Embryonic facial prominence (tissue), 1 donor: ENCODE results near the gene FER.

ENCODE experiments used
- DNase-seq: peaks from one replicate; pipeline ENCODE4 v3.0.0-alpha.2; 2016; ENCODE audit errors: extremely low spot score

FER gene

GRCh38 chr5:109177782-109178181 lies 430.1 kb downstream of the FER start:
- DNase-seq, result no peak

- no peak for DNase-seq
These were observed 433.0 kb downstream of the FER start for GRCh38 chr5:109180668-109181067.

GRCh38 chr5:109186759-109187158 lies 439.1 kb downstream of the FER start:
- DNase-seq, result no peak

- no peak for DNase-seq
These were observed 443.5 kb downstream of the FER start for GRCh38 chr5:109191153-109191558.

DNA sequence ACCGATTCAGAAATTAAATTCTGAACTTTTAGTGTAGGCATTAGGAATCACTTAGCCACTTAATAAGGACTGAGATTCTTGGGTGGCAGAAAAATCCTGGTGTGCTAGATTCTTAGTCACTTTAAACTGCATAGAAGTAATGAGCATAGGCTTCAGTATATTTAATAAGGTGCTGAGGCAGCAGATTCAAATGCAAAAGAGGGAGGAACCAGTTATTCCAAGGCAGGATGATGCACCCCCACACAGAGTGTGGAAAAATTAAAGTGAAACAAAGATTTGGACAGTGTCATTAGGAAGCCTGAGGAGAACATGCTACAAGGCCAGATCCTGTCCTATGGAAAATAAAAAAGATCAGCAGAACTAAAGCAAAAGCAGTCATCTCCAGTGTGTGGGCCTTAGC lies 444.3 kb downstream of the FER start:
- no peak for DNase-seq

- no peak for DNase-seq
These were observed 445.0 kb downstream of the FER start for GRCh38 chr5:109192555-109193281.

- no peak for DNase-seq
These were observed 448.0 kb downstream of the FER start for GRCh38 chr5:109195667-109196066.

GRCh38 chr5:109196087-109196822 lies 448.6 kb downstream of the FER start:
- DNase-seq, result no peak

DNA sequence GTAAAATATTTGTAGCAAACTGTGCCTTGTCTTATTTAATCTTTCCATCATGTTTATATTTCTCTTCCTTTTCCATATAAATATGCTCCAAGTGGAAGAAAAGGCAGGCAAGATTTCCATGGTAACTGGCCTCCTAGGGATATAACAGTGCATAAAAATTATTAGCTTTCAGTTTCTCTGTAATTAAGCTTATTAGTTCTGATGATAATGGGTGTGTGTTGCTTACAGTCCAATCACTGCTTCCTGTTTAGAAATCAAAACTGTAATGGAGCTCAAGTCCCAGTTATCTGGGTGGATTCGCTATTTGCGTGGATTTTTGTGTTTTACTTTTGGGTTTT lies 449.1 kb downstream of the FER start:
- DNase-seq, result no peak

GRCh38 chr5:109199289-109199688 lies 451.6 kb downstream of the FER start:
- no peak for DNase-seq

- no peak for DNase-seq
These were observed 452.3 kb downstream of the FER start for GRCh38 chr5:109199799-109200620.

- DNase-seq, result no peak
These were observed 467.3 kb downstream of the FER start for GRCh38 chr5:109215040-109215439.

GRCh38 chr5:109218818-109219217 lies 471.1 kb downstream of the FER start:
- DNase-seq, result no peak

DNA sequence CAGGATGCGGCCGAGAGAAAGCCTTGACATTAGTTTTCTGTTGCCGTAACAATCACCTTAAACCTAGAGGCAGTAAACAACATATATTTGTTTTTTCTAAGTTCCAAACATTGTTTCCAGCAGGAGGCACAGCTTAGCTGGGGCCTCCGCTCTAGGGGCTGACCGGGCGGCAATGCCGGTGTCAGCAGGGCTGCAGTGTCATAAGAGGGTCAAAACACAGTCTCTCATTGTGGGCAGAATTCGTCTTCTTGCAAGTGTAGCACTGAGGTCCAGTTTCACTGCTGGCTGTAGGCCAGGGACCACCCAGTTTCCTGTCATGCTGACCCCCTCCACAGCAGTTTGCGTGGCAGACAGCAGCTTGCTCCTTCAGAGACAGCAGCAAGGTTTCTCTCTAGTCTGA lies 475.8 kb downstream of the FER start:
- DNase-seq, result no peak

DNA sequence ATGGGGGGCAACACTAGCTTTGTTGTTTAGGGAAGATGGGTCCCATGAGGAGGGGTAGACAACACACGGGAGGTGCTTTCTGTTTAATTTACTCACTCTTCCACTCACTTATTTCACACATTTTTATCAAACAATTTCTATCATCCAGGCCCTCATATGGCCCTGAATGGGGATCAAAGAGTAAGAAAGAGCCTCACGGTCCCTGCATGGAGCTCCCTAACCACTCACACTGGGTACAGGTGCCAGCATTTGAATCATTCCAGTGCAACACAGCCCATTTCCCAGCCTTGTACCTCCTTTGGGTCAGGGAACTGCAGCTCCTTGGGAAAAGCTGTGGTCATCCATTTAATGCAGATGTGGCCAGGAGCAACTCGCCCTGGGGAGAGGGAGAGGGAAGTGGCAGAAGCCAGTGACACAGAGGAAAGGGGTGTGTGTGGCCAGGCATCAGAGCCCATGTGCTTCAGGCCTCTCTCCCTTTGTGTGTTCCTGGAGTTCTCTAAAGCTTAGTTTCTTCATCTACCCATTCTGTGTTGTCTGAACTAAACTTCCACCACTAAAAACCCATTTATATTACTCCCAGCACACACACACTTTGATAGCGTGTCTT lies 476.7 kb downstream of the FER start:
- no peak for DNase-seq

- no peak for DNase-seq
These were observed 478.3 kb downstream of the FER start for GRCh38 chr5:109225716-109226625.

DNA sequence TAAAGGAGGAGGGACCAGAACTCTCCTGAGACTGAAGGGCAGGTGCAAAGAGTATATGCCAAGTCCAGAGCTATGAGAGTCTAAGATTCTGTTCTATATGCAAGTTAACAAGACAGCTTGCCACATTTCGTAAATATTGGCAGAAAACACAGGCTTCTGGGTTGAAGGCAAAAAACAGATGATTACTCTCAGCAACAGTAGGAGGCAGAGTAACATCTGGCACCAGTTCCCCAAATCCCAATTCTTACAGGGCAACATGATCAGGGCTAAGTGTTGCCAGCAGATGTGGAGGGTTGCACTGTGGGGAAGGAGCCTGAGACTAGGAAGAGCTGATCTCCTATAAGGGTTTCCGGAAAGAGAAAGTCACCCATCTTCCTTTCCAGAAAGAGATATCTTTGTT lies 482.7 kb downstream of the FER start:
- DNase-seq, result no peak

DNA sequence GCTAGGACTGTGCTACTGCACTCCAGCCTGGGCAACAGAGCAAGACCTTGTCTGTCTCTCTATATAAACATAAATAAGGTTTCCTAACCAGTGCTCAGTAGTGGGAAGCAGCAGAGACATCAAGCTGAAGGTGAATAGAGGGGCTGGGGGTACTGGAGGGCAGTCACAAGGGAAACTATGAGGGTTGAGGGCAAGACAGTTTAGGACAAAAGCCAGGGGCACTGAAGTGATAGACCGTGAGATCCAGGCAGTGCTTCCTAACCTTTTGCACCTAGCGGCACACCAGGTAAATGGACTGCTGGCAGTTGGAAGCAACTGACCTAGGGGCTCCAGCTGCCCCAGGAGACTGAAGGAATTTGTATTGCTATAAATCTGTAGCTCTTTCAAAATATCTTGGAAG lies 483.6 kb downstream of the FER start:
- DNase-seq, result no peak

DNA sequence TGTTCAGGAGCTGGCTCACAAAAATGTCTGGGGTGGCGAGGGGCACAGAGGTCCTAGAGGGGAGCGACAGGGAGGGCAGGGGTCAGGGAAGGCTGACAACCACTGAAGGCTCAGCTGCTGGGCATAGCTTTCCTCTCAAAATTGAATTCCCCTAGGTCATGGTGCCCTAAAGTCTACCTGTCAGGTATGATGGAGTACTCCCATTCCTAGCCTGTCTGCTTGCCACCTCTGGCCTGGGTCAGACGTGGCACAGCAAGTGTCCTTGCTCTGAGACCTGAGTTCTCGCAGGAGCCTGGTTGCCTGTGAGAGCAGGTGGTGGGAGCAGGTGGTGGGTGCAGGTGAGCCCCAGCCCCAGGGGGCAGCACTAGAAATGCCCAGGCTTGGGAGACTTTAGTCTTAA lies 486.7 kb downstream of the FER start:
- no peak for DNase-seq

DNA sequence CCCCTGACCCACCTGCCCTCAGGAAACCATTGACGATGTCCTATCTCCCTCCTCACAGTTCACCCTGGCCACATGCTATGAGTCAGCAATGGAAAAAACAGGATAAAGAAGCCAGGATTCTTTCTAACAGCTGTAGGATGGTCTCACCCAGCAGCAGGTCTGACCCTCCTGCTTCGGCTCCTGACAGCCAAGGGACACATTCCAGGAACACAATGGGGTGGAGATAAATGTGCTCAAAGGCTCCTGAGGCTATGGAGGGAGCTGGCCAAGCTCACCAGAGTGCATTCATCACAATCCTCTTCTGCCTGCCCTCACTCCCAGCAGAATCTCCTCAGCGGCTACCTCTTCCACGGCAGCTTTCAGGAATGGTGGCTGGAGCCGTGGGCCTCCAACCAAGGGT lies 491.8 kb downstream of the FER start:
- DNase-seq, result no peak

DNA sequence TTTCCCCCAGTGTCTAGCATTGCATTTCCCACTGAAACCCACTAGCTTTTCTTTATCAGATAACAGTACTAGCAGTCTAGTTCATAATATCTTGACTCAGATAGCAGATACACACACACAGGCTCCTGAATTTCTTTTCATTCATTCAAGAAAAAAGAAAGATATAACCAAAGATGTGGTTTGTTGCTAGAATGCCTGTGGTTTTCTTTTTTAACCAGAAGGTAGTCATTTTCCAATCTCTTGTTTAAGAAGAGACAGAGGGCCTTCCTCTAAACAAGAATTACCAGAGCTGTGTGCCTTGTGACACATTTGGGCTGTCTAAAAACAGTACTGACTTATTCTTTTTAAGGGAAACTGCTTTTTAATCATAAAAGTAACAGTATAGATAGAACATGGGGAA lies 494.8 kb downstream of the FER start:
- no peak for DNase-seq
